Right lung (tissue), 5 donors: Measurements from ENCODE around the gene RALB. TPM values are rescaled to one million over a fixed set of nuclear protein-coding genes. Genes with fewer than 3 reads are reported as not detected.
A peak's percentile ranks its signal among the peaks of the same experiment; 100 is the strongest.
"Not testable (repeated sequence)": the region's sequence is repeated elsewhere in the genome, so short reads cannot be mapped to it uniquely, and the experiment has no call there.

Source experiments
- DNase-seq, 2 donors: peaks; one replicate each; pipeline ENCODE4 v3.0.0-alpha.2; 2013
- polyA plus RNA-seq, 5 donors: library from polyadenylated mRNA; unstranded; fragments of 120-200 nt; gene quantifications; one replicate each; pipeline versions ENCODE4 v1.2.1 to v1.2.3, GENCODE V29; 2013; ENCODE audit warnings: inconsistent platforms in 1 of 5, low replicate concordance in 1 of 5; ENCODE audit not compliant: insufficient read length in 5 of 5, insufficient read depth in 1 of 5

RALB gene
- polyA plus RNA-seq, 5 donors: 112 to 130 (median 115) TPM

GRCh38 chr2:120223034-120223912, 29.4 kb upstream of the RALB start, which contains the start of gene TMEM185B:
TSS of gene TMEM185B (minus strand) at chr2:120223400. CDS start at chr2:120222976, 424 bp downstream.
- DNase-seq: peak; percentile 88 to 89

GRCh38 chr2:120224256-120224655, 28.4 kb upstream of the RALB start:
- no peak for DNase-seq

- DNase-seq: no peak
Measured at GRCh38 chr2:120224735-120225548, 27.7 kb upstream of the RALB start.

GRCh38 chr2:120225549-120226065, 27.0 kb upstream of the RALB start:
- no peak for DNase-seq

- DNase-seq: no peak
Measured at GRCh38 chr2:120226316-120226715, 26.3 kb upstream of the RALB start.

- no peak for DNase-seq
Measured at GRCh38 chr2:120227111-120227991, 25.3 kb upstream of the RALB start.

DNA sequence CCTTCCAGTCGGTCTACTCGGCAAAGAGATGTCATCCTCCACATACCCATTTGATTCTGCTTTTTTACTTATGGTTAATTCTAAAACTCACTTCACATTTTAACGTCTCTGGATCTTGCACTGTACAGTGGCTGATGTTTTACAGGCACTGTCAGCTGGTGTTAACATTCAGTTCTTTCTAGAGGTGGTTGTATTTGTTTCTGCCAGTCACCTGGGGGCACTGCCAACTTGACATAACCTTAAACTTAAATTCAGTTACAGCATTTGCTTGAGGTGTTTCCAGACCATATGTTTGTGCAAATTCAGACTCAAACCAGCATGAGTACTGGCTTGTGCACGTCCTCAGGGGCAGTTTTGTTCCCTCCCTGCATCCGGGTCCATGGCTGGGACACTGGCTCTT, 24.1 kb upstream of the RALB start:
- DNase-seq: no peak

DNA sequence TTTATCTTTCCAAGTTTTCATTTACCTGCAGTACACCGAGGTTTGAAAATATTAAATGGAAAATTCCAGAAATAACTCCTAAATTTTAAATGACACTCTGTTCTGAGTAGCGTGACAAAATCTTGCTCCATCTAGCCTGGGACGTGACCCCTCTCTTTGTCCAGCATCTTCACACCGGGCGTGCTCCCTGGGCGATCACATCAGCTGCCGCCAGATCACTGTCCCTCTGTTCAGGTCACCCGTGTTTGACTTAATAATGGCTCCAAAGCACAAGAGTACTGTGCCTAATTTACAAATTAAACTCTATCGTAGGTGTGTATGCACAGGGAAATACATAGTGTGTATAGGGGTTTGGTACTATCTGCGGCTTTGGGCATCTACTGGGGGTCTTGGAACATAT, 23.3 kb upstream of the RALB start:
- DNase-seq: no peak

DNA sequence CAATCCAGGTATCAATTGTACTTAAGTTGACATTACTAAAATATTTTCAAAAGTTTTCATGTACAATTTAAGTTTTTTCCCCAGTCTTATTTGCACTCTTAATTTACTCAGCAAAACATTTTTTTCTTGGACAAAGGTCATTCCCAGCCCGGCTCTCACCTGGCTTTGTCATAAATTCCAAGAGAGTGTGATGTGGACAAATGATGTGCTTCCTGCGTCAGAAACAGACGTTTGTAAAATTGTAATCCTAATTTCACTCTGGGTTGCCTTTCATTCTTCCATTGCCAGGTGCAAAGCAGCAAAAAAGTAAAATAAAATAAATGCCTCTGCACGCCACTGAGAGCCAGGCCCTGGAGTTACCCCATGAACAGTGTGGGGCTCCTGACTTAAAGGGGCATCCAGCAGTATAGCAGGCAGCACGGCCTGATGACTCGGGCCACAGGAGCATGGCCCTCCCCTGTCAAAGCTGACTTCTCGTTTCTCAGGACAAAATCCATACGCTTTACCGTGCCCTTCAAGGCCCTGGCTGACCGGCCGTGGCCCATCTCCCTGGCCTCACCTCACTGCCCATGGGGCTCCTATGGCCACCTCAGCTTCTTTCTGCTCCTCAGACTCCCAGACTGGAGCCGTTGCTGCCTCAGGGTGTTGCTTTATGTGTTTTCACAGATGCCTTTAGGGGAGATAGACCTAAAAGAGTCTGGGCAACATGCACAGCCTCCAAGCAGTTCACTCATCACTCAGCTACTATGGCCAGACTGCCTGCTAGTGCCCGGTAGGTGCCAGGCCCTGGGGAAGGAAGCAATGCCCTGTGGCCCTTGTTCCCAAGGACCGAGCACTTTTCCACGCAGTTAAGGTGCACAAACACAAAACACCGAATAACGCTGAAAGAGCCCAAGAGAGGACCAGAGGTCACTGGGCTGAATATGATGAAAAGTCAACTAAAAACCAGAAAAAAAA, 21.9 kb upstream of the RALB start:
- no peak for DNase-seq

- DNase-seq: no peak
Measured at GRCh38 chr2:120231564-120231973, 21.1 kb upstream of the RALB start.

- DNase-seq: no peak
Measured at GRCh38 chr2:120231974-120232635, 20.5 kb upstream of the RALB start.

- no peak for DNase-seq
Measured at GRCh38 chr2:120233292-120233691, 19.4 kb upstream of the RALB start.

DNA sequence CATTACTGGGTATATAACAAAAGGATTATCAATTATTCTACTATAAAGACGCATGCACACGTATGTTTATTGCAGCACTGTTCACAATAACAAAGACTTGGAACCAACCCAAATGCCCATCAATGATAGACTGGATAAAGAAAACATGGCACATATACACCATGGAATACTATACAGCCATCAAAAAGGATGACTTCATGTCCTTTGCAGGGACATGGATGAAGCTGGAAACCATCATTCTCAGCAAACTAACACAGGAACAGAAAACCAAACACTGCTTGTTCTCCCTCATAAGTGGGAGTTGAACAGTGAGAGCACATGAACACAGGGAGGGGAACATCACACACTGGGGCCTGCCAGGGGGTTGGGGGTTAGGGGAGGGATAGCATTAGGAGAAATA, 17.5 kb upstream of the RALB start:
- DNase-seq: not testable (repeated sequence)

DNA sequence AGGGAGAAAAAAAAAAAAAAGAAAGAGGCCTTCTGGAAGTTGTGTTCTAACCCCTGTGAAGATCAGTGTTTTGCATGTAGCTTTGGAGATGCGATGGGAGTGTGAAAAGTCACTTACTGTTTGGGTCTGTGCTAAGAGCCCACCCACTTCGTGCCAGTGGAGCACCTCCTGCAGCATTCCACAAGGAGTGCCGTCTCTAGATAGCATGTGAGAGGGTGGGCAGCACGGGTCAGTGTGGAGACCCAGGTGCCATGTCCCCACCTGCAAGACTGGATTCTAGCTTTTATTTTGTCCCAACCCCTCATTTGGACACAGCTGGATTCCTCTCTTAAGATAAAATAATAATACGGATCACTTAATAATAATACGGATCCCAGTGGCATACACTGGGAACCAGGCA, 17.0 kb upstream of the RALB start:
- DNase-seq: no peak

- DNase-seq: no peak
Measured at GRCh38 chr2:120236316-120236715, 16.3 kb upstream of the RALB start.

GRCh38 chr2:120236791-120237190, 15.9 kb upstream of the RALB start:
- no peak for DNase-seq

- DNase-seq: no peak
Measured at GRCh38 chr2:120237491-120237902, 15.2 kb upstream of the RALB start.

DNA sequence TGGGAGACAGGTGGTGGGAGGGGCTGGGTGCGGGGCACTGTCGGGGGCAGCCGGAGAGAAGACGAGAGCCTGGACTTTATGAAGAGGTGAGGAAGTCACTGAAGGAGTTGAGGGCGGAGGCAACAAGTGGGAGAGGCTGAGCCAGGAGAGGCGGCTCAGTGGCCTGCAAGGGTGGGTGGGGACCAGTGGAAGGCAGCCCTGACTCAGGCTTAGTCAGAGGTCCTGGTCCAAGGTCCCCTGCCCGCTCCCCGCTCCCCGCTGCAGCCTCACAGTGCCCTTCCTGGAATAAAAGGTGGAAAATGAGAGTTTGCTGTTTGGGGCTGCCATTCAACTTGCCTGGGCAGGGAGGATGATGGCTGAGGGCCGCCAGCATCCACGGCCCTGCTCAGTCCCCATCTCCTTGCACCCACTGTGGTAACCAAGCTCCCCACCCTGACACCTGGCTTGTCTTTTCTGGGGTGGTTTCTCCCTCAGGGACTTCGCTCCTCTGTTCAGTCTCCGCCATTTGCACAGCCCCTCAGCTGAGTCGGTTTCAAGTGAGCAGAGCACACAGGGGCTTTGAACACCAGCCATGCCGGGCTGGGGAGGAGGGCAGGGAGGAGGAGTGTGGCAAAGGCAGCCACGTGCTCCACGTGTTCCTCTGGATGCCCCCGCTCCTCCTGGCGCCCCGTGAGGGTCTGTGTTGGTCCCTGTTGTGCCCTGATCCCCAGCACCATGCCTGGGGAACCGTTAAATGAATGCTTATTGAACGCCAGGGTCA, 13.7 kb upstream of the RALB start:
- DNase-seq: no peak
